NCI-H510A (cell line): ENCODE measurements around the gene JUN.
A peak's percentile ranks its signal among the peaks of the same experiment; 100 is the strongest.

Experiments used
- DNase-seq: peaks from one replicate; lab custom pipeline; 2025; lab: John Stamatoyannopoulos, UW

JUN gene

DNA sequence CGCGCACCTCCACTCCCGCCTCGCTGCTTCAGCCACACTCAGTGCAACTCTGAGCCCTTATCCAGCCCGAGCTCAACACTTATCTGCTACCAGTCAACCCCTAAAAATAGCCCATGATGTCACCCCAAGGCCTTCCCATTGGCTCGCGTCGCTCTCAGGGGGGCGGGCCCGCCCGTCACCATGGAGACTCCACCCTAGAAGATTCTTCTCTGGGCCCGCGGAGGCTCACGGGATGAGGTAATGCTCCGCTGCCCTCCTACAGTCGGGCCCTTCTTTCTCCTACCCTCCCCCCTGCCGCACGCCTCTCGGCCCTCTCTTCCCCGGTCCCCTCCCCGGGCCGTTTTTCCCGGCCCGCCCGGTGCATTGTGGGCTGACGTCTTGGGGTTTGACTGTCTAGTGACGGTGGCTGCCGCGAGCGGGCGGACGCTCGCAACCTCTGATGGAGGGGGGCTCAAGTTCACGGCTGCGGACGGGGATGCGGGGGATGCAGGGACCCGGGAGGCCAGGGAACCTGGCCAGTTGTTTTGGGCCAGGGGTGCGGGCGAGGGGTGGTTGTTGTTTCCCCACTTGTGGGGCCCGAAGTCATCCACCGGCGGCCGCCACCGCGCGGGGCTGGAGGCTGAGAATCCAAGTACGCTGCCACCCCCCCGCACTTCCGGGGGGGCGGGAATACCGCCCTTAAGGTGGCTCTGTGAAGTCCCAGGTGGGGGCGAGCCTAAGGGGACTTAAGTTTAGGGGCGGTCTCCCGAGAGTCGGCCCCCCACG lies at the start of gene JUN:
Gene JUN (minus strand): TSS at position 55 of the 765 bp plus-strand sequence. CDS start 977 bp downstream, outside the sequence.
- DNase-seq, result peak; percentile 98

GRCh38 chr1:58833166-58833565 lies 49.3 kb upstream of the JUN start:
- DNase-seq, result no peak

GRCh38 chr1:58830291-58830690 lies 46.4 kb upstream of the JUN start:
- DNase-seq, result no peak

DNA sequence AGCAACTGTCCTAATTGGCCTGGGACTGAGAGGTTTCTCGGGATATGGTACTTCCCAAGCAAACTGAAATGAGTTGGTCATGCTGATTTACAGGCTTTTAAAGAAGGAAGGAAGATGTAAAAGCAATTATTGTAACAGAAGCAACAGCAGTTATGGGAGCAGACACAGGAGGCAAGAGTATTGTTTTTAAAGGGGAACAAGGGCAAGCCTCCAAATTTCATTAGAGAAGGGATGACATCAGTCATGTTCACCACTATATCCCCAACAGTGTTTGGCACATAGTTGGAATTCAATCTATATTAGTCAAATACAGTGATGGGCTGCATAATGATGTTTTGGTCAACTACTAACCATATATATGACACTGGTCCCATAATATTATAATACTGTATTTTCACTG lies 46.0 kb upstream of the JUN start:
- no peak for DNase-seq

DNA sequence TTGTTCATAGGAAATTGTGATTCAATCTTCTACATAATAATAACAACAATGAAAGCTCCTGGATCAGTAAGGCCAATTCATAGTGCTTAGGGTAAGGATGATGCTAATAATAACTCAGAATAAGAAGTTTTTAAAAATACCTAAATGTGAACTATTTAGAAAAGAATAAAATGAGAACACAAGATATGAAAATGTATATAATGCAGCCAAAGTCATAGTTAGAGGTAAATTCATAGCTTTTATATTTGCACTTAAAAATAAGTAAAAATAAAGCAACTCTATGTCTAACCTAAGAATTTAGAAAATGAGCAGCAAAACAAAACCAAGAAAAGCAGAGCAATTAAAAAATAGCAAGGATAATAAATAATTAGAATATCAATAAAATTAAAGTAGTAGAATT lies 43.5 kb upstream of the JUN start:
- no peak for DNase-seq

- no peak for DNase-seq
Measured at GRCh38 chr1:58824753-58825389, 41.0 kb upstream of the JUN start.

DNA sequence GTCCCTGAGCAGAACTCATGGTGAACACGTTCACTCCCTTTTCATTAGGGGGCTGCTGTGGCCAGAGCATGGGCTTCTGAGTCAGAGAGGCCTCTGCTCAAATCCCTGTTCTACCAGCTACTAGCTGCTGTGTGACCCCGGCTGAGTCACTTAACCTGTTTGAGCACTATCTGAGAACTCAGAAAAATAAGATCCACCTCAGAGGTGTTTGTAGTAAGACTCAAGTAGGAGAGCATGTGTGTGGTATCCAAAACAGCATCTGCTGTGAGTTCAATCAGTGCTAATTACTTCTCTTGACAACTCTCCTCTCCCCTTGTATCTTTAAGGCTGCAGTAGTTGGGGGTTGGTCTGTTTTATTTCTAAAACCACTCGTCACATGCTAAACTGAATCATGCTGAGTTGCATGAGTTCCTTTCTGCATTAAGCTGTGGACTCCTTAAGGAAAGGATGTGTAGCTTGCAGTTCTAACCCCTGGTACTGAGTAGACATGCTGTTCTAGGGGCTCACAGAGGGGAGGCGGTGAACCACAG lies 39.7 kb upstream of the JUN start:
- no peak for DNase-seq

DNA sequence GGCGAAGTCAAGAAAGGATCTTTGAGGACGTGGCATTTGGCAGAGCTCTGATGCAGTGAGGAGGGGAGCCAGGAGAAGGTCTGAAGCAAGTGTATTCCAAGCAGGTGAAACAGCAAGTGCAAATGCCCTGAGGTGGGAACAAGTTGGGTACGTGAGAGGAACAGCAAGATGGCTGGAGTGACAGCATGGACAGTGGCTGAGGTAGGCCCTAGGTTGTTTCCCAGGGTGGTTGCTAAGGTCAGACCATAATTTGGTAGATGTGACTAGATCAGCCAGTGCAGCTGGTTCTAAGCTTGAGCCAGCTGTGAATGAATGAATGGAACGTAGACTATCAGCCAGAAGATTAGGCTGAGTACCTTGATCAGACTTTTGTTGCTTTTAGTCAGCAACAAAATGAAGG lies 37.5 kb upstream of the JUN start:
- DNase-seq, result no peak

GRCh38 chr1:58818976-58819375 lies 35.1 kb upstream of the JUN start:
- DNase-seq, result no peak

DNA sequence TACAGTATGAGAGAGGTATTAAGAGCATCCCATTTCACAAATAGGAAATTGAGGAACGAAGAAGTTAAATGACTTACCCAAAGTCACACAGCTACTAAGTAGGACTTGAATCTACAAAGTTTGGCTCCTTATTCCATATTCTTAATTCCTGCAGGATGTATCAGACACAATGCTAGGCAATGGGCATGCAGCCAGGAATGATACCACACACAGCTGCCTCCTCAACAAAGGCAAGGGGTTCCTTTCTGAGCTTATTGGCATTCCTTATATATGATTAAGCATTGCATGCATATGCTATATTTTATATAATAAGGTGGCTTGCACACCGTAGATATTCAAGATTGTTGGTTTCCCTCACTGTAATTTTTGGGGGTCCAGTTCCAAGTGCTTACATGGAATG lies 34.2 kb upstream of the JUN start:
- no peak for DNase-seq

GRCh38 chr1:58816747-58817221 lies 32.9 kb upstream of the JUN start:
- DNase-seq, result no peak

GRCh38 chr1:58816072-58816746 lies 32.4 kb upstream of the JUN start:
- peak; percentile 85 for DNase-seq

GRCh38 chr1:58815686-58816071 lies 31.8 kb upstream of the JUN start:
- no peak for DNase-seq

GRCh38 chr1:58815069-58815685 lies 31.3 kb upstream of the JUN start:
- DNase-seq, result peak; percentile 82

DNA sequence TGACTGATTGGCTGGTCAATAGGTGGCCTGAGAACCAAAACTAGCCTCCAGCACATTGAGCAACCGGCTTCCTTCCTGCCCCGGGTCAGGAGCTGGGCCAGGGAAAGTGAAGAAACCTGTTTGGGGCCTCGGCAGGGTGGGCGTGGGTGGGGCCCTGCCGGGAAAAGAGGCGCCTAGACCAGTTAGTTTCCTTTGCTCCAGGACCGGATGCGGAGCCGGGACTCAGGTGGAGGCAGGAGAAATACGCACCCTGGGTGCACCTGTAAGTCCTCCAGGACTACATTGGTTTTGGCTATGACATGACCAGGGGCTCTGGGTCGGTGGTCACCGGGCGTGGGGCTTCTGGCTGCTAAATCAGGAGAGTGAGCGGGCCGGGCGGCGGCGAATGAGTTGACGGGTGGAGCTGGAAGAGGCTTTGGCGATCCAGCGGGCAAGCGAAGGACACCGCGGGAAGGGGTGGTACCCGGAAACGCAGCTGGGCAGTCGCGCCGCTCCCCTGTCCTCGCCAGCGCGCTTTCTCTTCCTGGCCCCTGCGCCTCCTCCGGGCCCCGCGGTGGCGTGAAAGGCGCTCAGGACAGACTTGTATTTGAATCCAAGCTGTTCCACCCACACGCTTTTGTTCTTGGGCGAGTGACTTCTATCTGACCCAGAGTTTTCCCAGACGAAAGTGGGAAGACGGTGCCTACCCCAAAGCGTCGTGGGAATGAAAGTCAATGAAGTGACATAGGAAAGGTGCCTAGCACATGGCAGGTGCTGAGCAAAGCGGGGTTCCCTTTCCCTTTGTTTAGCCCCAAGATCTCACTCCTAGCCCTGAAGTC lies 30.6 kb upstream of the JUN start:
- no peak for DNase-seq

- DNase-seq, result no peak
Measured at GRCh38 chr1:58813801-58814200, 30.0 kb upstream of the JUN start.

- DNase-seq, result no peak
Measured at GRCh38 chr1:58813361-58813760, 29.5 kb upstream of the JUN start.

- DNase-seq, result no peak
Measured at GRCh38 chr1:58812926-58813325, 29.1 kb upstream of the JUN start.

DNA sequence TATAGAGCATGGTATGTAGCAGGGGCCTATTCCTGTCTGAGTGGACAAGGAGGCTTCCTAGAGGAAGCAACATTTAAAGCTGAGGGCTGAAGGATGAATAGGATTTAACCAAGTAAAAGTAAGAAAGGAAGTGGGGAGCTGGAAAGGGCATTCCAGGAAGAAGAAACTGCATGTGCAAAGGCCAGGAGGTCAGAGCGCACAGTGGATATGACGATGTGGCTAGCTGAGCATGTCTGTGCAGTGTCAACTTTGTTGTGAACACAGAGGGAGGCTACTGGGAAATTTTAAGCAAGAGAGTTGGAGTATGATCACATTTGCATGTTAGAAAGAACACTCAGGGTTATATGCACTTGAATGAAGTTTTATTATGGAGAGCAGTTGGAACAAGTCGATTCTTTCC lies 28.6 kb upstream of the JUN start:
- DNase-seq, result no peak

DNA sequence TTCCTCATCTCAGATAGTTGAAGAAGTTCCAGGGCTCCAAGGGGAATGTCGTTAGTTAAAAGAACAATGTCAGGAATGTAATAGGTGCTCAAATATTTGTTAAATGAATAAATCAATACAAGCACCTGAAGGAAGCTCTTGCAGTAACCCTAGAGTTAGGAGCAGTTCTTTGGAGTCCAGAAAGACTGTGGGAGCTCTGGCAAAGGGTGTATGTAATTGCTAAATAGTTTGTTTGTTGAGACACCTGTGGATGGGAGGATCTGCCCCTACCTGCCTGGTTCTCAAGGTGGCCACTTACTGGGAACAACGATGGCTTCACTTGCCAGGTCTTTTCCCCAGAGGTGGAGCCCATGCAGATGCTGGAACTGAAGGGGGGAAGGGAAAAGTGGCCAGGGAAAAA lies 27.5 kb upstream of the JUN start:
- no peak for DNase-seq

DNA sequence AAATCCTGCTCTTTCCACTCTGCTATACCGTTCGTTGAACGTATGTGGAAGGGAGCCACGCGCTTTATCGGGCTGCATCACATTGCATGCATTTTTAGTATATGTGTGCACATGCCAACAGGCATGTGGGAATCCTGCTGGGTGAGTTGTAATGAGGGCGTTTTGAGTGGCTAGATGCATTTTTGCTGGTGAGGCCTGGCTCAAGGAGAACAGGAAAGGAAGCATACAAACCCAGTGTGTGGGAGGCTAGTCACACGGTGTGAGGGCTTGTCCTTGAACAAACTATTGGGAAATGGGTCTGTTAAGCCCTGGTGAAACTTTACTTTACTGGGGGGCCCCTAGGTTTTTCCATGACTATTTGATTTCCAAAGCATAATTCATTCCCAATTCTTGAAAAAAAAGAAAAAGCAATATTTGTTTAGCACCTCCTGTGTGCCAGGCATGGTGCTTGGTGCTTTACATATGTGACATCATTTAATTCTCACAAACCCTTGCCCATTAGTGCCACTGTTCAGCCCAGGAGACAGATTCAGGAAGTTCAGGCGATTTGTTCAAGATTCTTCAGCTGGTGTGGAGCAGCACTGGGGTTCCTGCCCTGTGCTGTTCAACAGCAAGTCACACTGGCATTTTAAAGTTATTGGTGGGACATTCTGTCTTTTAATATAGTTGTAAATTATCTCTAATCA lies 25.6 kb upstream of the JUN start:
- DNase-seq, result no peak
